SK-MEL-5 (cell line): ENCODE data around the gene MEIKIN. TPM values are rescaled to one million over a fixed set of nuclear protein-coding genes. Genes with fewer than 3 reads are reported as not detected.
"Not testable (repeated sequence)": the region's sequence is repeated elsewhere in the genome, so short reads cannot be mapped to it uniquely, and the experiment has no call there.

Source experiments
- DNase-seq: peaks from one replicate; pipeline ENCODE4 v3.0.0-alpha.2; 2016; ENCODE audit warnings: low read depth, low spot score
- in situ Hi-C: cut with HindIII; loops from 2 replicates; pipeline ENCODE4 v1.10.0; 2016; ENCODE audit warnings: low sequenced_read_pairs, high pct_unique_total_duplicates, low pct_unique_long_range_greater_than_20kb
- total RNA-seq: library from RNA; depleted of rRNA; stranded (reverse); fragments of >200 nt; shearing (Covaris generic); gene quantifications from 2 replicates; pipeline ENCODE4 v1.2.3, GENCODE V29; 2014

The MEIKIN gene
- total RNA-seq, 1 experiment from 2014 or later, result not detected

DNA sequence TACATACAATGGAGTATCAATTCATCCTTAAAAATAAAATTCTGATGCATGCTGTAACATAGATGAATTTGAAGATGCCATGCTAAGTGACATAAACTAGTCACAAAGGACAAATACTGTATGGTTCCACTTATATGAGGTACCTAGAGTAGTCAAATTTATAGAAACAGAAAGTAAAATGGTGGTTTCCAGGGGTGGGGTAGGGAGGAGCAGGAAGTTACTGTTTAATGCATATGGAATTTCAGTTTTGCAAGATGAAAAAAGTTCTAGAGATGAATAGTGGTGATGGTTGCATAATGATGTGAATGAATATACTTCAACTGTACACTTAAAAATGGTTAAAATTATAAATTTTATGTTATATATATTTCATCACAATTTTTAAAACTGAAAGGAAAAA, 91.3 kb downstream of the MEIKIN start:
- in situ Hi-C loops, result no loop called here
- no peak for DNase-seq

DNA sequence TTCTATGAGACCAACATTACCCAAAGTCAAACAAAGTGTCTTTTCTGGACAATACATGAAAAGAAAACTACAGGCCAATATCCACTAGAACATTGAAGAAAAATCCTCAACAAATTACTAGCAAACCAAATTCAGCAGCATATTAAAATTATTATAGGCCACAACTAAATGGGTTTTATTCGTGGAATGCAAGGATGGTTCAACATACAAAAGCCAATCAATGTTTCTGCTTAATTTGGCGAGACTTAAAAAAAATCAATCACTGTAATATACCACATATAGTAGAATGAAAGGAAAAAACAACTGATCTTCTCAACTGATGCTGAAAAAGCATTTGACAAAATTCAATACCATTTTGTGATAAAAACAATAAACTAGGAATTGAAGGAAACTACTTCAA, 96.8 kb downstream of the MEIKIN start:
- no peak for DNase-seq
- in situ Hi-C loops, result no loop called here

DNA sequence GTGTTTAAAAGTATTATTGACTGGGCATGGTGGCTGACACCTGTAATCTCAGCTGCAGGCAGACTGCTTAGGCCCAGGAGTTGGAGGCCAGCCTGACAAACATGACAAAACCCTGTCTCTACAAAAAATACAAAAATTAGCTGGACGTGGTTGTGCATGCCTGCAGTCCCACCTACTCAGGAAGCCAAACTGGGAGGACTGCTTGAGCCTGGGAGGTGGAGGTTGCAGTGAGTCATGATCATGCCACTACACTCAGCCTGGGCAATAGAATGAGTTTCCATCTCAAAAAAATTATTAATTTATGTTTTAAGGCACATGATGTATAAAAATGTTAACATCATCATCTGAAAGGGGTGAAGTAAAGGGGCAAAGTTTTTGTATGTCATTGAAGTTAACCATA, 98.9 kb downstream of the MEIKIN start:
- no peak for DNase-seq
- in situ Hi-C loops, result no loop called here

- in situ Hi-C loops, result no loop called here
Observed at GRCh38 chr5:131845828-131846227, 99.6 kb downstream of the MEIKIN start.

GRCh38 chr5:131842971-131843370, 102.5 kb downstream of the MEIKIN start:
- in situ Hi-C loops, DNase-seq: not testable (repeated sequence)

More at GRCh38 chr5:131845828-131846227, 99.6 kb downstream of the MEIKIN start:
- DNase-seq, result no peak

- in situ Hi-C loops, DNase-seq: not testable (repeated sequence)
Observed at GRCh38 chr5:131832702-131833101, 112.8 kb downstream of the MEIKIN start.

DNA sequence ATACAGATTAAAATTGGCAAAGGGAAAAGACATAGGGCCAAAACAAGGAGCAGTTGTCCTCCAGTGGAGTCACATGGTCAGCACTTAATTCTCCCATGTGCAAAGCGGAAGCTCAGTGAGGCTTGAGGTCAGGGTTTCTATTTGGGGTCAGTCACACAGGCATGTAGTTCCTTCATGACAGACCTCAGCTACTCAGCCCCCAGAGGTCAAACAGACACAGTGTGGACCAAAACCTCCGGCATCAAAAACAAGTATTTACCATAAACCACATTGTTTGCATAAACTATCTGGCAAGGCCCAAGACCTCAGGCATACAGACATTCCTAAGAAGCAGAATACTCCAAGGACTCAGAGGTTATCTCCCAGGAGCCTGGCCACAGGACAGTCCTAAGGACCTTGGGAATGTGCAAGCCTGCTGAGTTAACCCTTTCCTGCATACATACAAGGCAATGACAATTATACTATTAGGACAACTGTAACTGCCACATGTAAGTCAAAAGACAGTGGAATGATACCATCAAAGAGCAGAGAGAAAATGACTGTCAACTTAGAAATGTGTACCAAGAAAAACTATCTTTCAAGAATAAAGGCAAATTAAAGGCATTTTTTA, 120.0 kb downstream of the MEIKIN start:
- peak; percentile 64 for DNase-seq

DNA sequence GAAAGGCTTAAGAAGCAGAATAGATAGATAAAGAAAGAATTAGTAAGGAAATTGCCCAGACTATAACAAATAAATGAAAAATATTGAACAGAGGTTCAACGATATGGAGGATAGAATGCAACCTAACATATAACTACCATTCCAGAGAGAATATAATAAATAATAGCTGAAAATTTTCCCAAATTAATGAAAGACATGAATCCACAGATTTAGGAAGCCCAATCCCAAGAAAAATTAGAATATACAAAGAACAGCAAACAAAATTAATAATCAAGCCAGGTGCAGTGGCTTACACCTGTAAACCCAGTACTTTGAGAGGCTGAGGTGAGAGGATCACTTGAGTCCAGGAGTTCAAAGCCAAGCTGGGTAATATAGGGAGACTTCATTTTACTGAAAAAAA, 120.8 kb downstream of the MEIKIN start:
- in situ Hi-C loops, result no loop called here
- no peak for DNase-seq

More for the DNA sequence above, 120.0 kb downstream of the MEIKIN start:
- in situ Hi-C loops, result no loop called here

GRCh38 chr5:131821221-131821620, 124.2 kb downstream of the MEIKIN start:
- in situ Hi-C loops, result no loop called here
- no peak for DNase-seq

DNA sequence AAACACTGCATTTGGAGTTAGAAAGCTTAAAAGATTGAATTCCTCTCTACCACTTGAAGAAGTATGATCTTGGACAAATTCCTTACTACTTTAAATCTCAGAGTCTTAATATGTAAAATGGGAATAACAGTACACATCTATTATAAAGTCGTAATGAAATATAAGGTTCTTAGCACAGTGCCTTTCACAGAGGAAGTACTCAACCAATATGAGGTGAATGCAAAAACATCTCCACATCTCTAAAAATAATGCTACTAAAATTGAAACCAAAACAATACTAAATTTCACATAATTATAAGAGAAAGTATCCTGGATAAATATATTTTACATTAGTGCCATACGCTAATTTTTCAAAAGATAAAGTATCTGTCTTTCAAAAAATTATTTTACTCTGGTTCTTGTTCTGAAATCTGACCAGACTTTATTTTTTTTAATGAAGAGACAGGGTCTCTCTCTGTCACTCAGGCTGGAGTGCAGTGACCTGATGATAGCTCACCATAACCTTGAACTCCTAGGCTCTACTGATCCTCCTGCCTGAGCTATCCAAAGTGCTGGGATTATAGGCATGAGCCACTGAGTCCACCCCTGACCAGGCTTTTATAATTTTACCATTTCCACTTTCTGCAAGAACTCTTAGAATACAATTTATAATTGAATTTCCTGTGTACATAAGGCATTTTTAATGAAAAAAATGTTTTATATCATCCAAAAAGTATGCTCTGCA, 127.3 kb downstream of the MEIKIN start:
- DNase-seq, result no peak
- in situ Hi-C loops, result no loop called here

DNA sequence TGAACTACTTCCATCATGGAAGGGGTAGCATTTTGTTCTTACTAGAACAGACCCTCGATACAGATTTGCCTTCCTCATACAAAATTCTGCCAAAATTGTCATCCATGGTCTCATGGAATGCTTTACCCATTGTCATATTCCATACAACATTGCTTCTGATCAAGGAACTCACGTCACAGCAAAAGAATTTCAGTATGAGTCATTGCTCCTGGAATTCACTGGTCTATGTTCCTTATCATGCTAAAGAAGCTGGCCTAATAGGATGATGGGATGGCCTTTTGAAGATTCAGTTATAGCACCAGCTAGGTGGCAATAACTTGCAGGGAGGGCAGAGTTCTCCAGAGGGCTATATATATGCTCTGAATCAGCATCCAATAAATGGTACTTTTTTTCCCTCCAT, 130.5 kb downstream of the MEIKIN start:
- peak; percentile 34 for DNase-seq

GRCh38 chr5:131812371-131813160, 132.9 kb downstream of the MEIKIN start:
- no peak for DNase-seq
- in situ Hi-C loops, result no loop called here

More for the DNA sequence above, 130.5 kb downstream of the MEIKIN start:
- in situ Hi-C loops, result no loop called here

GRCh38 chr5:131810510-131811249, 134.8 kb downstream of the MEIKIN start:
- in situ Hi-C loops, result no loop called here
- peak; percentile 51 for DNase-seq

DNA sequence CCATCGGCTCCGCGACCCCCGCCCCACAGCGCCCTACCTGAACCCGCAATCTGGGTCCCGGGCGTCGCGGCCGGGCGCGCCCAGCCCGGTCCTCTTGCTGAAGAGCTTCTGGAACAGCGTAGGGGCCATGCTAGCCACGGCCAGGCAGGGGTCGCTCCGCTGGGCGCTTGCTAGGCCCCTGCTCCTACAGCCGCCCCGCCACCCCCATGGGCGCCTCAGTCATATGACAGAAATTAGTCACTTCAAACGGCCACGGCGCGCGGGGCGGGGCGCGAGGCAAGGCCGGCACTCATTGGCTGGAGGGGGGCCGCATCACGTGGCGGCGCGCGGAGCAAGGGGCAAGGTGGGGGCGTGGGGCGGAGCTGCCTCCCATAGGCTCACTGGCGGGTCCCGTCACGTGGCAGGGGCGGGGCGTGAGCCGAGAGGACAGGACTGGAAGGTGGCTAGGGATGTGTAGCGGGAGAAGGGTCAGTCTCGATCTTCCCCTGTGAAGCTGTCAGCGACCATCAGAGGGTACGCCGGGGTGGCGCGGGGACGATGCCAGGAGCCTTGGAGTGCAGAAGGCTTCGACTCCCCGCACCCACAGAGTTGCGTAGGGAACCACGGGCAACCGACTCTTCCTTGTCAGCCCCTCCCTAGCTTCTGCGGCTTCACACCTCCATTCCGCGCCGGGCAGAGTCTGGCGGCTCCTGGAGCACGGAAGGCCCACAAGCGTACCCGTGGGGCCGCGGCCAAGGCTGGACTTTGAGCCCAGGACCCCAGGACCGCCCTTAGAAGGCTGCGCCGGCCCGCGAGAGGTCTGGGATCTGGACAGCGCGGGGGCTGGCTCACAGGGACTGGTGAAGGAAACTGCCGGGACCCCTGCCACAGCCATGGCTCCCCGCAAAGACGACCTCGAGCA, 148.4 kb downstream of the MEIKIN start, which contains the start of gene FNIP1:
Gene FNIP1, minus strand, starts transcription at position 225 of the 901 bp plus-strand sequence. Its CDS starts 96 bp downstream, at position 129.
- in situ Hi-C loops, result no loop called here
- peak; percentile 95 for DNase-seq

GRCh38 chr5:131795879-131796792, 149.3 kb downstream of the MEIKIN start:
- in situ Hi-C loops, result no loop called here
- DNase-seq, result peak; percentile 38

- in situ Hi-C loops, result no loop called here
- no peak for DNase-seq
Observed at GRCh38 chr5:131795228-131795627, 150.2 kb downstream of the MEIKIN start.
